Stimulated activated CD4-positive, alpha-beta T cell treated with anti-CD3 and anti-CD28 coated beads, Interleukin-12 subunit alpha, Interleukin-12 subunit beta, amount 100 ng/mL, for 4 hours (primary cell): ENCODE data around the gene SUGCT.

Experiments
- DNase-seq: peaks from one replicate; pipeline ENCODE4 v3.0.0-alpha.2; 2020

SUGCT gene

DNA sequence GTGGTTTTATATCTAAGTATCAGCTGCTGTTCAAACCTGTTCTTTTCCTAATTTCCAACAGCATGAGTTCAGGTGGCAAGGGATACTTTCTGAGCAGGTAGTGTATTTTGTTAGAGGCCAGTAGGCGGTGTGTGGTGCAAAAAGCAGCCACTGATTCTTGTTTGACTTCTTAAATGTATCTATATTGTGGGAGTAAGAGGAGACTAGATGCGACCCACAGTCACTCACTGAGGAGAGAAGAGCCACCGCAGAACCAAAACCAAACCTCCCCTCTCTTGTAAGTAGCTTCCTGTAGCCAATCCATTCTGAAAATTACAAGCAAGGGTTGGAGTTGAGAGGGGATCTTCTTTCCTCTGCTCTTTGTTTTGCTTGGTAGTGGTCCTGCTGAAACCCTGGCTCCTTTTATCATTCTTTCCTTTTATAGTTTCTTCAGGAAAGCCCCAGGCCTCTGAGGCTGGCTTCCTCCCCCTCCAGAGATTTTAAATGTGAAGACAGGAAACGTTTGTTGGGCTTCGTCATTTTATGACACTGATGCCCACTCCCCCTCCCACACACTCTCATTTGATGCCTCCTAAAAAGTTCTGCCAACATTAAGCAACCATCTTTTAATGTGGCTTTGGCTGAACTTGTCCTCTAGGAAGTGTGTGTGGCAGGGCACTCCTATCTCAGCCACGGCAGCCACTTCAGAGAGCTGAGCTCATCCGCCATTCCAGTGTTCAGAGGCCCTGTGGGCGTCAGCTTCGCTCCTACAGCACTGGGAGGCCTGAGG lies 566.0 kb downstream of the SUGCT start:
- DNase-seq = no peak

DNA sequence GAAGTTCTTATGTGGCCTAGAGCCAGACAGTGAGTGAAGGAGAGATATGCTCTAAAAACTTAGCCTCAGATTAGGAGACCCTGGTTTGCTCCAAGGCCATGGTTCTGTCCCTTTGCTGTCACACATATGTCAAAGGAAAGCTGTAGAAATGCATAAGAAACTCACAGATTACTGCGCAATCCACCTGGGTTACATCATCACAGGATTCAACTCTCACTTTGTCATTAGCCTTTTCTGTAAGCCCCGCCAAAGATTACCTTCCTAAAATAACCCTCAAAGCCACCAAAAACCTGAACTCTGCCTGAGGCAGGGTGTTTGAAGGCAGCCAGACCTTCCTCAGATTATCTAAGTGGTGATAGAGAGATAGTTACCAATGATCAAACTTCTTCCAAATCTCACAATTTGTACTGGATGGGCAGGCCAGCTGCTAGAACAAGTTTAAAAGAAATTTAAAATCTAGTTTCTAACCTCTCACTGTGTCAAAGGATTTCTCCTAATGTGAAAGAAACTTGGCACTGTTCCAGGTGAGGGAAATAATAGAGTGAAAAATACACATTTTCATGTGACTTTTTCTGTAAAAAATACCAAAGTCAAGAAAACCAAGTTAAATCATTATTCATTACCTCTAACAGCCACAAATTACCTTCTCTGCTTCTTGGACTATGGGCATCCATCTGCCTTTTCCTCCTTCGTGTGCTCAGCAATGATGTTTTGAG lies 567.2 kb downstream of the SUGCT start:
- DNase-seq = no peak

DNA sequence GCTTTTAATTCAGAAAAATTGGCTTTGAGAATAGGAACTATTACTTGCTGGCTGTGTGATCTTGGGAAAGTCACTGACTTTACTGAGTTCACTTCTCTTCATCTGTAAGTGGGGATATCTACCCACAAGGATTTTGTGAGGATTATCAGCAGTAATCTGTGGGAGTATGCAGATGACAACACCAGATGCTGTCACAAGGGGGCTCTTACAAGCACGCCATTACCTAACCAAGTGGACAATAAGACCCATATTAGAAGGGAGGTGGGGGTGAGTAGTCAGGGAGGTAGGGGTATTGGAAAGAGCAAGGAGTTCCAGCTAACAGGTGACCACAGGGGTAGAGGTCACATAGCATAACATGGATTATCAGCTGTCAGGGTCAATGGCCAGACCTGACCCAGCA lies 569.4 kb downstream of the SUGCT start:
- DNase-seq = no peak

DNA sequence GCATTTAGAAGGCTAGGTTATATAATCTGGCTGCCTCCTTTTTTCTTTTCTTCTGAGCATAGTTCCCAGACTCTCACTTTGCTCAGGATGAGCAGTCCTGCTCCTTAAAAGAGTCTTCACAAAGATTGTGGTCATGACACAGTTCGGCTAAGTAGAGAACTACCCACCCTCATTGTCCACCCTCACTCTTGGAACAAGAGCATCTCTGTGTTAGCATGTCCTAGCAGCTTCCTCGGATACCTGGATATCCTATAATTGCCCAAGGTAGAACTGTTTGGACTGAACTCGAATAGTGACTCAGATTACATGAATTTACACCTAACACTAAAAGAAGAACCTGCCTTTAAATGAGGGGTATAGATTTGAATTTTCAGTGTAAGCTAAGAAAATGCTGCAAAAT lies 572.0 kb downstream of the SUGCT start:
- no peak for DNase-seq

DNA sequence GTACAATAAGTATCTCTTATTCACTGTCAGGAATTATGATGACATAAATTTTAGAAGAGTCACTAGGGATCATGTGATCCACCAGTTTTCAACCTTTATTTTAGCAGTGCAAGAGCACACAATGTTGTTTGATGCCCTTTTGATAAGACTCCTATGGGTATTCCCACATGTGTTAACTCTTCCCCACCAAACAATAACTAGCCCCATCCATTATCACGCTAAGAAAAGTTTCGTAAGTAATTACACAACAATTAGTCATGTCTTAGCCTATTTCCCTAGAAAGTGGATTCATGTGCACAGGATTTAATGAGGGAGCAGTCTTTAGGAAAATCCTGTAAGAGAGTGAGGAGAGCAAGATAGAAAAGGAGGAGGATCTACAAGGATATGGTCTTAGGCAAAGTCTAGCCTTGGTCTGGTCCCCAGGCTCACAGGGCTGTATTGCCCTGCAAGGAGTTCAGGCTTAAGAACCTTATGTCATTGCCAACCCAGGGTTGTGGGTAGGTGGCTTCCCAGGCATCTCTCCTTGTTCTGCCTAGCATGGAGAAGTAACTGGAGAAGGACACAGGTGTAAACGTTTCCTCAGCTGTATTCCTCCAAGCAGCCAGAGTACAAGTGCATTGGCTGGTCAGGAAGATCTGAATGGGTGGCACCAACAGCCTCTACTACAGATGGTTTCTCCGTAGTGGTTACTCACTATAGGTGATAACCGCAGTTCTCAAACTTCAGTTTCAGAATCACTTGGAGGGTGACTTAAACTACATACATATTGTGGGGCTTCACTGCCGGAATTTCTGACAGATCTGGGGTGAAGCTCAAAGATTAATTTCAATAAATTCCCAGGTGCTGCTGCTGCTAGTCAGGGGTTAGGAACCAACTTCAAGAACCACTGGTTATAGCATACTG lies 574.5 kb downstream of the SUGCT start:
- DNase-seq = no peak

DNA sequence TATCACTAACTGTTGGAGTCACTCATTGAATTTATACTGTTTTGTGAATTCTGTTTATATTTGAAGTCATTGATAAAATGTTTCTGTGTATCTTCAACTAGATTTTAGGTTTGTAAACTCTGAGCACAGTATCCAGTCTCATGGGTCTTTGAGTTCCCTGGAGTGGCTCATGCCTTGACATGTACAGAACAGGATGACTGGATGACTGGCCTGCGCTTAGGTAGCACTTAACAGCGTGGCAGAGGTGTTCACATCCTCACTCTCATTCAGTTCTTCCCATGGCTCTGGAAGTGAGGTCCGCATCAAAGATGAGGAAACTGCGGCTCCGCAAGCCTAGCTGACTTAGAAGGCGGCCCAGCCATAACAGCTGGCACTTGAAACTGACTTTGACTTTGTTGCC lies 576.9 kb downstream of the SUGCT start:
- DNase-seq = no peak

DNA sequence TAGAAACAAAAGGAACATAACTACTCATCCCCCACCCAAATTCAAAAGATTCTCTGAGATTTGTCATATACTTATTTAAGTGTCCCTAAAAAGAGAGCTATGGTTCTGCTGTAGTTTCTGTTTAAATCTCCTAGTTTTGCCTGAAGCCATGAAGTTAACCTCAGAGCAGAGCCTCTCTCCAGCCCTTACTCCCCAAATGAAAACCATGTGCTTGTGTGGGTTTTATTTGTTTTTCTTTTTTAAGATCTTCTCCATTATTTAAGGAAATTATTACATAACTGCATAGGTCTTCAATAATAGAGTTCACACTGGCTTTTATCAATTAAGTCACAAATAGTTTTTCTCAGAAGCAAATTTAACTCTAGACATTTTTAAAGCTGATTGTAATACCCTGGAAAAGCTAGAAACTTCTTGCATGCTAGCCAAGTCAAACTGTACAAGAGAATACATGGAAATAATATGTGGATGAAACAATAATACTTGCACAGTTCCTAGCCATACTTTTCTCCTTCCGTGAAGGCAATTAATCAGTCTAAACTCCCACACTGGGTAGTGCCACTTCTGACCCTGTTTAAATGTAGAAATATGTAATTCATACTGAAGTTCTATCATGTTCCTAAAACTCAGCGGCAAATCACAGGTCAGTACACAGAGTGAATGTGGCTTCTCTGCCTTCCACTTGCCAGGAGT lies 579.7 kb downstream of the SUGCT start:
- no peak for DNase-seq

DNA sequence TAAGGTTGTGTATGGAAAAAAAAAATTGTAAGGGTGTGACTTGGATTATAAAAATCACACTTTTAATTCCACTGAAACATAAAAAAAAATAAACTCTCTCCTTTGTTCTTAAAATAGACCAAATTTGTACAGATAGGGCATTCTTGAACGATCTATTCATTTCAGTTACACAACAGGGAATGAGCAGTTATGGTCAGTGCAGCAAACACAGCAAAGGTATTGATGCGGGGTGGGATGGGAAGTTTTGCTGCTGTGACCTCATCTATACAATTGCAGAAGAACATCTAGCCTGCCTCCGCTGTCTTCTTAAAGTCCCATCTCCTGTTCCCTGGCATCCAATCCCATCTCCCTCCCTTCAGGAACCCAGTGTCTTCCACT lies 580.2 kb downstream of the SUGCT start:
- no peak for DNase-seq

DNA sequence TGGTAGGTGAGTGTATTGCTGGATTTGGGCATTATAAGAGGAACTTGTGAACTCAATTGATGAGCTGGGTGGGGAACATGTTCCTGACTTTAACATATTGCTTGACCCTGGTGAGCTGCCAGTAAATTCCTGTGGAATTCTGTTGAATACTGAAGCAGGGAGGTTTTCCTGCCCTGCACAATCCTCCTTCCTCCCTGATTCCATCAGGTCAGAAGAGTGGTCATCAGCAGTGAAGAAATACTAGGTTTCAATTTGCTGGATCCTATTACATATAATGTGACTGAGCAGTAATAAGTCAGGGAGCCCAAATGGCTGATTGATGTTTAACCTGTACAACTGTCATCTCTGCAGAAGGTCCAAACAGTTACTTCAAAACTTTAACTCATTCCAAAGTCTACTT lies 581.2 kb downstream of the SUGCT start:
- DNase-seq = no peak

DNA sequence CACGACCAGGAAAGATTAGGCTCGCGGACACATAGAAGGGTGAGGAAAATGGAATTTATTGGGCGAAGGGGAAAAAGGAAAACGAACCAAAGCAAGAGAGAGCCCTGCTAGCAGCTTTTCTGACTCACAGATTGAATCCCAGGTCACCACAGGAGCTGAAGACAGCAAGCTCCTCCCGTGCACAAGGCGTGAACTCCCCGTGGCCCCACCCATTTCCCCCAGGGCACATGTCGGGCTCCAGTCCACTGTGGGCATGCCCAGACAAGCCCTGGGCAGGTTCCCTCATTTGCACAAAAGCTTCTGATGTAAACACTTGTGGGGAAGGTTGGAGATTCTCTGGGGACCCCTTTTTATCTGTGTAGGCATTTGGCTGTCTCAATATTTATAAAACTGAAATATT lies 582.4 kb downstream of the SUGCT start:
- no peak for DNase-seq

DNA sequence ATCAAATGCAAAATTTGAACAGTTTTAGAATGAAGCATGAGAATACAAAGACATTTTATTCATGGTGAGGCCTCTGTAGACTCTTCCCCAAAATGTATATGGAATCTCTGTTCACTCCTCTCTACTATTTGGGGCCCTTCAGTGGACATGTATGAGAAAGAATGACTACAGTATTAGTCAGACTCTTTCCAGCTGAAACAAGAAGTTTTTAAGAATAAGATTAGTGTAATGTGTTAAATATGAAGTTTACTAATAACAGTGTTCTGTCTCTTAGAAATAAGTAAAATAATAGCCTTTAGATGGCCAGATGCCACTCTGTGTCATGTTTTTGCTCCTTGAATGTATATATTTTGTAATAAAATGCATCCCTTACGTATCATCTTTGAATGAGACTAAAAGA lies 585.6 kb downstream of the SUGCT start:
- no peak for DNase-seq

DNA sequence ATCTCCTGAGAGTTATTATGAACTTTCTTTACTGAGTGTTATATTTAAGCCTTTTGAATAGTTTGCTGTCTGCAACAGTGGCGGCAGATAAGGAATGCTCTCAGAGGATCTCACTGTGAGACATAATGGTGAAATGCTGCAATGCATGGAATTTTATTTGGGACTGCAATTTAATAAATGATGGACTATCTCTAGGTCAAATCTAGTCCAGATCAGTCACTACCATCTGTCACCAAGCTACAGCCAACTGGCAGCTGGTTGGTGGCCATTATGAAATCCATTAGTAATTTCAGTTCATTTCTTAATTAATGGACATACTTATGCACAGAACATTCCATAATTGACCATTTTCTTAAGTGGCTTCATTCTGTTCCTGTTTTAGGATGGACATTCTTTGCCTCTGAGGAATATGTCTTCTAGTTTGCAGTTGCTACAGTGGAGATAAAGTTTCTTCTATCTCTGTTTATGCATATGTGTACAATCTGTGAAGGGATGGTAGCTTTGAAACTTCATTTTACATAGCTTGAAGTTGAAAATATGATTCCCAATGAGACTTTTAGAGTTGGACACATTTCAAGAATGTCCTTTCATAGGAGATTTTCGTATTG lies 586.6 kb downstream of the SUGCT start:
- DNase-seq = no peak

DNA sequence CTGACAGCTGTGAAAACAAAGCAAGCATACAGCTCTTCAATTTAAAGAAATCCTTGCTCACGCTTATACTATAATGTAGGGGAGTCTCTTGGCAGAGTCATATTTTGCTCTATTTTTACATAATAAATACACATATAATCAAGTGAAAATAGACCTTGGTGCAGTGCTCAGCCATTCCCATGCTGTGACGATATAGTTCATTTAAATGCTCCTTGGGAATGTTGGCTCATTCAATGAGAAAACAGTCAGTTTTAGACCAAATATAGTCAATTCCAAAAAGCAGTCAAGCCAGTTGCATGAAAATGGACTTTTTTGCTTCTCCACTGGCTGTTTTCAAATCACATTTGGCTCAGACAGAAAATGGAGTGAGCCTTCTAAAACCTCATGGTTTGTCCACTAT lies 587.4 kb downstream of the SUGCT start:
- no peak for DNase-seq

DNA sequence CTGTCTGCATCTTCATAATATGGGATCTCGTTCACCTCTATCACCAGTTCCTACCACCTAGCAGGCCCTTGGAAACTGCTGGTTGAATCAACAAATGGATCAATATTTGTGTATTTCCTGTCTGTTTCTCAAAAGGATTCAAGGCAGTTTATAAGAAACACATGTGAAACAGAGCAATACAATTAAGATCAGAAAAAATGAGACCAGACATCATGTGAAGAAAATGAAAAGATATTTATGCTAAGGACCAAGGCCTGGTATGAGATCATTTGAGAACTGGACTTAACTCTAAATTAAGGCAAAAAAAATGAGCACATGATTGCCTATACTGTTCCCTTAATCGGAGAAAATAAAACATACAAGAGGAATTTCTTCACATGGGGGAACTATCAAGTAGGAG lies 589.0 kb downstream of the SUGCT start:
- no peak for DNase-seq

DNA sequence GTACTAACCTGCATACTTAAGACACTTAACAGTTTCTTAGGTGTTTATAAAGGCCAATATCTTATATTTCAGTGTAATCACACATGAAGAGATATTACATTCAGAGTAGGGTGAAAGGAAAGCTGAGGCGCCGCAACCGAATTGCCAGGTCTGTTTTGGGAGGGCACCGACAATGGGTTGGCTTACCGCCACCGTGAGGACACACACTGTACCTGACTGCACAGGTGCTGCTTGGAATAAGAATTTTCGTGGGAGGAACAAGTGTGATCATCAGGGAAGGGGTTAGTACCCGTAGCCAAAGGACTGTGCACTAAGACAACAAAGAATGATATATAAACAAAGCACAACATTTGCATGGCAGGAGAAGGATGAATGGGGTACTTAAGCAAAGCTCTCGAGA lies 591.8 kb downstream of the SUGCT start:
- DNase-seq = no peak

DNA sequence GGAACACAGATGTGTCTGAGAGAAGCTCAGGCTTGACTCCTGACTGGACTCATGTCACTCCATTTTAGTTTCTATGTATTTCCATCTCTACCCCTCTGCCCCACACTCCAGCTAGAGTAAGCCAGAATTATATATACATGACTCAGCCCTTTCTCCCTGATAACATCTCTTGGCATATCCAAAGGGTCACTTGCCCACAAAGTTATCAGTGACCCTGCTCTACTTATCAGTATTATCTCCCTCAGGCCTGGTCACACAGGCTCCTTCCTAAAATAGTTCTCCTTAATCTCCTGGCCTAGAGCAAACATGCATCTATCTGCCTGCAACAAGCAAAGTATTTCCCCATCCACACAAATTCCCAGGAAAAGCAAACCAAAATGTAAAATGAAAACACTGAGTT lies 598.3 kb downstream of the SUGCT start:
- no peak for DNase-seq

DNA sequence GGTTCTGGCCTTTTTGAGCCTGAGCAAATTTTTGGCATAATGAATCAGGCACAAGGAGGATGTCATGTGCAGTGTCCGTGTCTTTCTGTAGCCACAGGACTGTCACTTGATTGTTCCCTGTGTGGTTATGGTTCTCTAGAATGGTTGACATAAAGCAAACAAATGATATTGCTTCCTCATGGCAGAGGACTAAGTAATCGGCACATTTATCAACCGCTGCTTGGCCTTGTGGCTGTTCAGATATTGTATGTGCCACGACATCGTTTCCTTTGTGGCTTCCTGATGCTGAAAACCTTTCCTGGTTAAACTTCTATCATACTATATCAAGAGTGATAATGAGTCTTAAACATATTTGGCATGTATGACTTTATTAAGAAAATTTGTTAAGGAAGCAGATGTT lies 598.8 kb downstream of the SUGCT start:
- DNase-seq = no peak

DNA sequence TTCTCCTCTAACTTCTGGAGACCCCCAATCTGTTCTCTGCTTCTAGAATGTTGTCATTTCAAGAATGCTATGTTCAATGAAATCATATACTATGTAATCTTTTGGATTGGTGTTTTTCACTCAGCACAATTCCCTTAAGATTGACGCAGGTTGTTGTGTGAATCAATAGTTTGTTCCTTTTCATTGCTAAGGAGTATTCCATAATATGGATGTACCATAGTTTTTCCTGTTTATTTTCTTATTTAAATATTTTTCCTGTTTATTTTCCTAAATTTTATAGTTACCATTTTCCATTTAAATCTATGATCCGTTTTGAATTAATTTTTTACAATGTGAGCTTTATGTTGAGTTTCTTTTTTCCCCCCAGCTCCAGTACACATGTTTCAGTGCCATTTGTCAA lies 604.5 kb downstream of the SUGCT start:
- DNase-seq = no peak

DNA sequence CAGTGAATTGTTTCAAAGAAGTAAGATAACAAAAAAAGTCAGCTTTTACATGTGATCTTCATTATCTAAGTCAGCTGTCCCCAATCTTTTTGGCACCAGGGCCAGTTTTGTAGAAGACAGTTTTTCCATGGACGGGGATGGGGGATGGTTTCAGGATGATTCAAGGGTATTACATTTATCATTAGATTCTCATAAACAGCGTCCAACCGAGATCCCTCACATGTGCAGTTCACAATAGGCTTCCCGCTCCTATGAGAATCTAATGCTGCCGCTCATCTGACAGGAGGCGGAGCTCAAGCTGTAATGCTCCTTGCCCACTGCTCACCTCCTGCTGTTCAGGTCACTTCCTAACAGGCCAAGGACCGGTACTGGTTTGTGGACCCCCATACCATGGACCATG lies 607.5 kb downstream of the SUGCT start:
- DNase-seq = no peak

DNA sequence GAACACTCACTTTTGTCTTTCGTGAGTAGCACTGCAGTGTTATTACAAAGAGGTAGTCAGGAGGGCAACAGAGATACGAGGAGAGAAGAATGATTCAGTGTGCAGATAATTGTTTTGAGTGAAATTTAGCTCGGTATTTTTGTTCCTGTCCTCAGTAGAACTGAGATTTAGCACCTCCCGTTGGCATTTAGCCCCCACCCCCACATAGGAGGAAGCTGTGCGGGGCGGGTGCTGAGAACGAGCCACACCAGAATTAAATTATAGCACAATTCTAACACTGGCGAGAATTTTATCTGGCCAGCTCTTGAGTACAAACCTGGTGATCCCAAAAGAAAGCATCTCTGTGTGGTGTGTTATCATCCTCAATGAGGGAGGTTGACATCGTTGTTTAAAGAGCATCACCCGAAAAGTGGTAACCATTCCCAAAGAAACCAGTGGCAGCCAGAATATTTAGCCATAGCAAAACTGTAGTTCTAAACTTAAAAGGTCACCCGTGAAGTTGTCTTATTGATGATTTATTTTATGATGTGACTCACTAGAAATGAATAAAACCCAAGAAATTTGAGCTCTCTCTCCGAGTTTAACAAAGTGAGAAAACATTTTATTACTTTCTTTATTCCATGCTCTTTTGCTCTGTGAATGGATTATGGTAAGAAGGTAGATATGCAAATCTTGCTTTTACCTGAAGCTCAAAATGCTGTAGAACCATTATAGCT lies 612.2 kb downstream of the SUGCT start:
- DNase-seq = no peak

DNA sequence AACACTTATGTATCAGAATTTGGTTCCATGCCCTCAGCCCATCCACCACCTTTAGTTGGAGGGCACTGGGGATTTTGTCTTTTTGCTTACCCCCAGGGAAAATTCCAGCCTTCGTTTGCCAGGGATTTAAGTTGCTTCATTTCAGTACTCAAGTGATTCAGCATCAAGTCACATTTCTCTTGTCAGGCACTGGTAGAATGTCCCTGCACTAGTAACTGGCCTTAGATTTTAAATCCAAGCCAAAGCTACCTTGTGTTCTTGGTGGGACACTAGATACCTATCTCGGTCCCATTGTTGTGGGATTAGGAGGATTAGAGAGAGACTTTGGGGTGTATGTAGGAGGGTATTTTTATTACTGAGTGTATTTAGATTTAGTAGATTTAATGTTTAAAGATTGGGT lies 613.1 kb downstream of the SUGCT start:
- DNase-seq = no peak

DNA sequence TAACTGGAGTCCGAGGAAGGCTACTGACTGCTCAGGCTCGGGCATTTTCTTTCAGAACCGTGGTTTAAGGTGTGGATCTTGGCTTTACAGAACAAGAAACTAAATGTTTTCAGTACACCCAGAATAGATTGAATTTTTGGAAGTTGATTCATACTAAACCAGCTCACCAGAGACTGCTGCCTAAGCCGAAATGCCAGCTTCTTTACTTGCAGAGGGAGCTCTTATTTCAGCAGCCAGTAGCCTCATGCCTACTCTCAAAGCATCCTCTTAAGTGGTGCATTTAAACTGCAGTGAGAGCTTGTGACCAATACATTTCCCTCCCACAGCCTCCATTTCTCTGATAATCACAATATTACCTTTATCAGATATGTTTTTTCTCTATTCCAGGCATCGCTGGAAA lies 615.1 kb downstream of the SUGCT start:
- DNase-seq = no peak
